K562 (cell line): Measurements from ENCODE around the gene ESPN. TPM values are rescaled to one million over a fixed set of nuclear protein-coding genes. Genes with fewer than 3 reads are reported as not detected.
A peak's percentile ranks its signal among the peaks of the same experiment; 100 is the strongest.

Source experiments
- ATAC-seq: fragments of 200-7000 bp; cut with Tn5 transposase; 3 replicates; pipeline ENCODE4 v1.9.1; 2020; ENCODE audit warnings: moderate library complexity
- BruUV-seq: library from RNA; stranded (reverse); fragments of 400-500 nt; replicated peaks from 2 replicates; lab custom pipeline; 2021; lab: Mats Ljungman, UMichigan
- CTCF ChIA-PET: fragments of 300-600 bp; formaldehyde crosslinking; extraction: SDS; loops from one replicate; lab custom pipeline; 2021; ENCODE audit warnings: low intra/inter-chr PET ratio; lab: Yijun Ruan, JAX
- POLR2A ChIA-PET: fragments of 300-600, 350-650 bp; sonication (Branson Sonifier 250); formaldehyde crosslinking; extraction: SDS; loops from one replicate; lab custom pipeline; 2021; ENCODE audit warnings: antibody characterized with exemption, inconsistent platforms; lab: Yijun Ruan, JAX
- DNase-seq, 4 experiments: peaks; one replicate each; pipeline versions ENCODE4 v3.0.0 to v3.0.0-alpha.2; 2011 to 2018; ENCODE audit warnings: low spot score in 3 of 4, mixed read lengths in 3 of 4; ENCODE audit errors: extremely low read depth in 1 of 4
- FAIRE-seq: peaks from 2 replicates; lab custom pipeline; 2011; peaks lifted over from hg19 to GRCh38; lab: Jason Lieb, UNC
- H2AFZ ChIP-seq: 2 replicates; pipeline ENCODE4 v1.6.0; 2011; ENCODE audit warnings: low read depth, low read length, control low read depth, inconsistent platforms
- H3K27ac ChIP-seq: fragments of 200-600 bp; 3 replicates; pipeline ENCODE4 v1.8.0; 2011; ENCODE audit warnings: low read depth, mild to moderate bottlenecking, control low read depth, inconsistent platforms, low read length, moderate library complexity, mixed read lengths; ENCODE audit errors: extremely low read depth
- H3K27me3 ChIP-seq, 2 experiments: fragments of 300-600 bp in 1 of 2; 2 replicates in 1 of 2; 3 replicates in 1 of 2; pipeline versions ENCODE4 v1.6.0 to v1.8.0; 2011; ENCODE audit warnings: inconsistent platforms in 2 of 2, low read length in 2 of 2, mild to moderate bottlenecking in 1 of 2, mixed read lengths in 1 of 2, moderate library complexity in 1 of 2; ENCODE audit not compliant: control insufficient read depth in 2 of 2, insufficient read depth in 2 of 2
- H3K36me3 ChIP-seq: fragments of 300-600 bp; 3 replicates; pipeline ENCODE4 v1.8.0; 2011; ENCODE audit warnings: mild to moderate bottlenecking, low read length, inconsistent platforms; ENCODE audit not compliant: control insufficient read depth, insufficient read depth
- H3K4me1 ChIP-seq, 2 experiments: fragments of 200-600 bp in 1 of 2; replicated peaks in 1 of 2; 2 replicates in 1 of 2; 3 replicates in 1 of 2; pipeline versions ENCODE4 v1.5.1 to v1.8.0; 2011; ENCODE audit warnings: inconsistent platforms in 2 of 2, low read length in 2 of 2, mild to moderate bottlenecking in 1 of 2, mixed read lengths in 1 of 2, moderate library complexity in 1 of 2; ENCODE audit not compliant: control insufficient read depth in 2 of 2, insufficient read depth in 2 of 2
- H3K4me2 ChIP-seq: 2 replicates; pipeline ENCODE4 v1.6.1; 2011; ENCODE audit warnings: low read length, control low read depth, inconsistent platforms, mixed read lengths; ENCODE audit not compliant: insufficient read depth
- H3K4me3 ChIP-seq: fragments of 200-600 bp; sonication (generic), shearing (Covaris generic); 2 replicates; pipeline ENCODE4 v1.5.1; 2016; ENCODE audit warnings: control low read depth, inconsistent platforms
- H3K79me2 ChIP-seq: fragments of 200-600 bp; 3 replicates; pipeline ENCODE4 v1.8.0; 2011; ENCODE audit warnings: low read length, inconsistent platforms; ENCODE audit not compliant: control insufficient read depth, insufficient read depth
- H3K9ac ChIP-seq, 2 experiments: 2 replicates each; pipeline versions ENCODE4 v1.6.0 to v1.6.1; 2011; ENCODE audit warnings: low read depth in 2 of 2, low read length in 2 of 2, control low read depth in 1 of 2, inconsistent platforms in 1 of 2, mild to moderate bottlenecking in 1 of 2, mixed read lengths in 1 of 2; ENCODE audit not compliant: insufficient read depth in 1 of 2
- H3K9me1 ChIP-seq: one replicate; pipeline ENCODE4 v1.6.0; 2011; ENCODE audit warnings: inconsistent platforms, mild to moderate bottlenecking, low read length, moderate library complexity; ENCODE audit not compliant: control insufficient read depth, insufficient read depth
- H3K9me3 ChIP-seq: replicated peaks from 2 replicates; pipeline ENCODE4 v1.5.1; 2011; ENCODE audit warnings: low read depth, low read length, inconsistent platforms; ENCODE audit not compliant: control insufficient read depth, insufficient read depth
- H4K20me1 ChIP-seq: replicated peaks from 2 replicates; pipeline ENCODE4 v1.6.1; 2011; ENCODE audit warnings: low read length, inconsistent platforms, mixed read lengths; ENCODE audit not compliant: control insufficient read depth, insufficient read depth
- FOXO4 ChIP-seq: fragments of 450-650 bp; formaldehyde crosslinking; IDR thresholded peaks from 2 replicates; pipeline ENCODE4 v1.4.0; 2020; ENCODE audit warnings: mild to moderate bottlenecking, moderate library complexity
- FOXP1 ChIP-seq: sonication (generic); formaldehyde crosslinking; IDR thresholded peaks from 2 replicates; pipeline ENCODE4 v1.8.0; 2022; ENCODE audit warnings: mild to moderate bottlenecking, missing genetic modification reagents
- GTF3C2 ChIP-seq: IDR thresholded peaks from 3 replicates; pipeline ENCODE4 v1.6.1; 2011; ENCODE audit warnings: borderline replicate concordance, mild to moderate bottlenecking, moderate library complexity; ENCODE audit not compliant: insufficient read length; ENCODE audit errors: extremely low read depth
- HMGXB4 ChIP-seq: sonication (generic); formaldehyde crosslinking; IDR thresholded peaks from 2 replicates; pipeline ENCODE4 v1.8.1; 2023; ENCODE audit warnings: mild to moderate bottlenecking, missing genetic modification reagents
- MED1 ChIP-seq: sonication (generic); formaldehyde crosslinking; IDR thresholded peaks from 2 replicates; pipeline ENCODE4 v1.8.1; 2023; ENCODE audit warnings: missing genetic modification reagents, borderline replicate concordance
- RBM34 ChIP-seq: fragments of 200-400 bp; formaldehyde crosslinking; IDR thresholded peaks from 2 replicates; pipeline ENCODE4 v1.6.1; 2018; ENCODE audit warnings: low read length, borderline replicate concordance; ENCODE audit not compliant: insufficient read depth
- SMARCB1 ChIP-seq: IDR thresholded peaks from 2 replicates; pipeline ENCODE4 v1.6.1; 2011; ENCODE audit warnings: improper control_type of control experiment, low read depth; ENCODE audit not compliant: insufficient read length
- TRIM25 ChIP-seq: fragments of 450-650 bp; IDR thresholded peaks from 2 replicates; pipeline ENCODE4 v1.7.0; 2016; ENCODE audit warnings: borderline replicate concordance
- ZBTB43 ChIP-seq: sonication (generic); formaldehyde crosslinking; IDR thresholded peaks from 2 replicates; pipeline ENCODE4 v1.8.0; 2023; ENCODE audit warnings: mild to moderate bottlenecking, missing genetic modification reagents
- WGBS: fragments of 100-300 bp; shearing (Covaris generic); methylation state at CpG from one replicate; pipeline ENCODE4 v1.1.6; 2016; ENCODE audit warnings: low coverage, mixed read lengths; ENCODE audit not compliant: insufficient coverage; ENCODE audit errors: missing lambda C conversion rate; 5-methylcytosine and 5-hydroxymethylcytosine counted together
- in situ Hi-C: fragments of 300-500 bp; cut with MboI; formaldehyde crosslinking; loops from 4 replicates; pipeline ENCODE4 v1.15.0; 2018; ENCODE audit warnings: inconsistent platforms, mixed read lengths
- intact Hi-C: fragments of 100-400 bp; cut with micrococcal nuclease; formaldehyde crosslinking; loops from 2 replicates; pipeline ENCODE4 v1.14.2; 2022
- polyA plus RNA-seq, 8 experiments: library from polyadenylated mRNA; depleted of rRNA in 4 of 8; stranded (reverse) in 5 of 8; unstranded in 3 of 8; fragments of >200 nt; fragmentation: Nextera tagmentation in 2 of 8; fragmentation: Illumina TruSeq in 1 of 8; extraction: Ambion mirVana in 2 of 8; extraction: Trizol in 1 of 8; gene quantifications; 2 replicates each; pipeline versions ENCODE4 v1.2.1 to v1.2.3, GENCODE V29; 2011 to 2014; ENCODE audit warnings: inconsistent platforms in 1 of 8, missing spikeins in 1 of 8
- total RNA-seq, 7 experiments: library from RNA; depleted of rRNA in 6 of 7; stranded (reverse); fragments of >200 nt in 6 of 7; fragmentation: Illumina TruSeq in 2 of 7; extraction: Trizol in 2 of 7; gene quantifications; 2 replicates each; pipeline versions ENCODE4 v1.2.1 to v1.2.3, GENCODE V29; 2011 to 2021; ENCODE audit warnings: low replicate concordance in 1 of 7

Gene ESPN
- total and polyA plus RNA-seq, 9 of the 15 experiments (the other 6 are each of a cell fraction or from before 2014, with no cell fraction given) = 0.07 to 1.2 (median 0.45) TPM; not detected in 3

GRCh38 chr1:6503884-6504602 is 79.5 kb downstream of the ESPN start (continued):
- no peak for TF ChIP-seq FOXO4 (CRISPR knock-in tag)

GRCh38 chr1:6504887-6505286 is 80.3 kb downstream of the ESPN start:
- no peak for FAIRE-seq
- intact Hi-C loops (no loop called here), in situ Hi-C loops (no loop called here)
- Histone ChIP-seq H3K9ac (peak overlapping the region in 1 of 2 experiments; percentile 61; a peak in 2 of 4 replicates), H3K4me2 (no peak overlapping the region), H3K9me3 (no peaks in the 10 kb centered on the region), H3K4me1 (peaks cover 0 to 59% of the 10 kb centered on the region in 2 experiments; a peak in 2 of 5 replicates), H3K27me3 (peaks cover 88 to 100% of the 10 kb centered on the region in 2 experiments), H3K36me3 (no peaks in the 10 kb centered on the region), H3K27ac (no peak overlapping the region), H4K20me1 (peaks cover 39% of the 10 kb centered on the region), H3K4me3 (no peak overlapping the region), H3K79me2 (no peaks in the 10 kb centered on the region), H3K9me1 (no peaks in the 10 kb centered on the region), H2AFZ (no peak overlapping the region)
- WGBS = 27% methylated on average over 15 of the region's 15 CpGs
- POLR2A ChIA-PET = interaction anchor here (0.7 to 6.1 kb wide), 3 partner anchors 9 to 106 kb away, joined by 4 to 57 read pairs (median 4); no protein-coding TSS in a partner anchor
- no peak; the same call in 2 of the 3 replicates for ATAC-seq
- no TSS peak for BruUV-seq
- no peak for DNase-seq
- no peak for TF ChIP-seq ZBTB43
- TF ChIP-seq FOXP1 (CRISPR knock-in tag) = no peak
- no peak for TF ChIP-seq TRIM25
- TF ChIP-seq MED1 (CRISPR knock-in tag) = no peak
- TF ChIP-seq SMARCB1 = no peak
- TF ChIP-seq GTF3C2 = no peak
- TF ChIP-seq HMGXB4 = no peak
- no peak for TF ChIP-seq RBM34
- CTCF ChIA-PET = no interaction called here
